Hematopoietic multipotent progenitor cell treated with erythropoietin and hydrocortisone succinate and interleukin-3 and kit ligand, for 15 days (in vitro differentiated cells): ENCODE data around the gene SYNE3.

Source experiments
- DNase-seq: peaks from one replicate; pipeline ENCODE4 v3.0.0-alpha.2; 2015; ENCODE audit warnings: low spot score

The SYNE3 gene

DNA sequence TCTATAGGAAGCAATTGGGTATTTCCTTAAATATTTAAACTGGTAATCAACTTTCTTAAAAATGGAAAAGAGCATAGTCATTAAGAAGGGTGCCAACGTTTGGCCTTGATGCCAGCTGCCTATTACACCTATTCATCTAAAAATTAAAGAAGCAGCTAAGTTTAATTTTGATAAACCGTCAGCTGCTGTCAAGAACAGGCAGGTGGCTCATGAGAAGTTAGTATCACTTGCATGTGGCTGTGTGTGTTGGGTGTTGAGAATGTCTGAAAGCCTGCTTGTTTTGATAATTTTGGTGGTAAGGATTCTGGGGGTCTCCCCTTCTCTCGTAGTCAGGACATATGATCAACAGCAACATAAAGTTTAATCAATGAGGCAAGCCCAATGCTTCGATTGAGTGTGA lies 24.9 kb upstream of the SYNE3 start:
- DNase-seq = peak; percentile 75

DNA sequence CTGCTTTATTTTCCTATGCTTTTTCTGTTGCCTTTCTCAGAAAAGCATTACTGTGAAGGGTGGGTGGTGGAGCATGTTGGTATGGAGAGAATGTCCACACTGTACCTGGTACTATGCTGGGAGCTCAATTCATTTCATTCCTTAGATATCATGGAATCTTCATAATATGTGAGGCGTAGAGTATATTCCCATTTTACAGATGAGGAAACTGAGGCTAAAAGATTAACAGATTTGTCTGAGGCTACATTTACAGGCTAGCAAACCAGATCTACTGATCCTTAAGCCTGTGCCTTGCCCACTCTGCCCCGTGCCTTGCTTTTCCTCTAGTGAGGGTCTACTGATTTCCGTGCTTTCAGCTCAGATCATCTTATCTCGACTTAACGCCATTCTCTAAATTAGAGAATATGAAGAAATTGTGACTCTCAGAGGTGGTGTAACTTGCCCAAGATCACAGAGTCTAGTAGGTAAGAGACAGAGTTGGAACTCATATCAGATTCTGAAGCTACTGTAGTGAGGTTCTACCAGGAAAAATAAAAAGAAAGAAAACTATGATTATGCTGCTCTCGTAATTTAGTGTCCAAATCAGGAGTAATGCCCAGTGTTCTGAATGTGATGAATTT lies 23.9 kb upstream of the SYNE3 start:
- DNase-seq = peak; percentile 45

DNA sequence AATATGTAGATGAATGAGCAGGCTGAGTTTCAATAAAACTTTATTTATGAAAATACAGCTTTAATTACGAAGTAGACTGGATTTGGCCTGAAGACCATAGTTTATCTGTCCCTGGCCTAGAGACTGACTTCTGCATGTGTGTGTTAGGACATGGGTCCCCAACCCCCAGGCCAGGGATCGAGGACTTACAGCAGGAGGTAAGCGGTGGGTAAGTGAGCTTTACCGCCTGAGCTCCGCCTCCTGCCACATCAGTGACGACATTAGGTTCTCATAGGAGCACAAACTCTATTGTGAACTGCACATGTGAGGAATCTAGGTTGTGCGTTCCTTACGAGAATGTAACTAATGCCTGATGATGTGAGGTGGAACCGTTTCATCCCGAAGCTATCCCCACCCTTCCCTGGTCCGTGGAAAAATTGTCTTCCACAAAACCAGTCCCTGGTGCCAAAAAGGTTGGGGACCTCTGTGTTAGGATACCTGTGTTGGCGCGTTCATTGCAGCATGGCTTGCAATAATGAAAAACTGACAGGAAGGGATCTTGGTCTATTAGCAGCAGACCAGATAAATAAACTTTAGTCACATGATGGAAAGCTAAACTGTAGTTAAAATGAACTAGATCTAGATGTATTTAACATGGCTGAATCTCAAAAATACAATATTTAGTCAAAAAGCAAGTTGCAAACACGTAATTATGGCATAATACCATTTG lies 22.5 kb upstream of the SYNE3 start:
- DNase-seq = no peak

DNA sequence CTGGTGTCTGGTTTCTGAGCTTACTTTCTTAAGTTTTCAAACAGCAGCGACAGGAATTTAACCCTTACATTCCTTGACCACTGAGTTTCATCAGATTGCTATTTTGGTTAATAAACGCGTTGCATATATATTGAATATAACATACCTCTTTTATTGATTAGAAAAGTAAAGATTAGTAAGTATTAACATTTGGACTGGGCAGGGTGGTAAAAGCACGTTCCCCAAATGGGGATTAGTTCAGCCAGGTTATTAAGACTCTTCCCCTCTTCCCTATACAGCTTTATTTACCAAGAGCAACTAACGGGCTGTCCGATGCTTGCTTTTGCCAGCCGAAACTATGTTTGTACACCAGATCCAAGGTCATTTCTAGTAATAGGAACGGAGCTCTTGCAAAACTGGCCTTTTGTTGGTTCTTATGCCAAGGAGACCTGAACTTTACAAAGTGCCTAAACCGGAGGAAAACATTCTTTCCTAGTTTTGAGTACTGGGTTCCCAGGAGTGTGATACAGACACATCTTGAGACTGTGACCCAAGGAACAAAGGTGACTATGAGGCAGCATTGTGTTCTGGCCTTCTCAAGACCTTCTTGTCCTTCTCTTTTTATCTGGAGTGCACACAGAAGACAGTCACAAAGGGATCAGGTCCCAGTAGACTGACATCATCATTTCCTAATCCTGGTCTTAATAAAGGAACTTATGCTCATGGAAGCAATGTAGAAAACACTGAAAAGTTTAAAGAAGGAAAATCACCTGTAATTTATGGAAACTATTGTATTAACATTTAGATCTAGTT lies 21.0 kb upstream of the SYNE3 start:
- peak; percentile 46 for DNase-seq

DNA sequence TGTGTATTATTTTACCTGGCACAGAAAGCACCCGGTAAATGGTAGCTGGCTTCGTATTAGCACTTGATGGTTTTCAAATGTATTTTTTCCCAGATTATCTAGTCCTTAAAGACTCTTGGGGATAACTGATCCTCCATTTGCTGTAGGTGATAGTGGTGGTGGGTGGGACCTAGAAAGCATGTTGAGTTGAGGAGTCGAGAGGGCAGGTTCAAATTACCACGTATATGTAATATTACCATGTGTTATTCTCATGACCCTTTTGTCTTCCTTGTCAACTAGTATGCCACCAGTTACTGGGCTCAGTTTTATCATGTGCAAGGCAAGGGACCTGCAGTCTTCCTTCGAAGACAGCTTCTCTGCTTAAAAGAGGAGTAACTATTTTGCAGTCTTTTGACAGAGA lies 20.2 kb upstream of the SYNE3 start:
- peak; percentile 67 for DNase-seq

DNA sequence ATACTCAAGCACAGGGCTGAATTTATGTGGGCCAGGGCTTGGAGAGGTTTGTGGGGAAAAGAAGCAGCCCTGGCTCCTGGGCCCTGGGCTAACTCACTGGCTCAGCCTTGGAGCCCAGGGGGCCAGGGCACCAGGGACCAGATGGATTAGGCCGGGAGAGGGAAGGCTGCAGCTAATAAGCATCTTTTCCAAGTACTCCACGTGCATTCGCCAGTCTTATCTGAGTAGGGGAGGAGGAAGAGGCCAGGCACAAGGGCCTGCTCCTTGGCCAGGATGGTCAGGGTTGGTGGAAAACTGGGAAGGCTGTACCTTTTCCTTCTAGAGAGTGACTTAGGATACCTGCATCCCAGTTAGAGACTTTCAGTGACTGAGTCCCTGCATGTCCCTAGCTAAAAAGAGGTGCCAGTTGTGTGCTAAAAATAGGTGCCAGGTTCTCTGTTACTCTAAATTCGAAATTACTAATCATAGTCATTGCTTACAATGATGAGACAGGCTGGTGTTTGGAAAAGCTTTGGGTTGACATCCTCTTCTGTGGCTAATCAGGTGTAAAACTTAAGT lies 19.7 kb upstream of the SYNE3 start:
- DNase-seq = peak; percentile 49

DNA sequence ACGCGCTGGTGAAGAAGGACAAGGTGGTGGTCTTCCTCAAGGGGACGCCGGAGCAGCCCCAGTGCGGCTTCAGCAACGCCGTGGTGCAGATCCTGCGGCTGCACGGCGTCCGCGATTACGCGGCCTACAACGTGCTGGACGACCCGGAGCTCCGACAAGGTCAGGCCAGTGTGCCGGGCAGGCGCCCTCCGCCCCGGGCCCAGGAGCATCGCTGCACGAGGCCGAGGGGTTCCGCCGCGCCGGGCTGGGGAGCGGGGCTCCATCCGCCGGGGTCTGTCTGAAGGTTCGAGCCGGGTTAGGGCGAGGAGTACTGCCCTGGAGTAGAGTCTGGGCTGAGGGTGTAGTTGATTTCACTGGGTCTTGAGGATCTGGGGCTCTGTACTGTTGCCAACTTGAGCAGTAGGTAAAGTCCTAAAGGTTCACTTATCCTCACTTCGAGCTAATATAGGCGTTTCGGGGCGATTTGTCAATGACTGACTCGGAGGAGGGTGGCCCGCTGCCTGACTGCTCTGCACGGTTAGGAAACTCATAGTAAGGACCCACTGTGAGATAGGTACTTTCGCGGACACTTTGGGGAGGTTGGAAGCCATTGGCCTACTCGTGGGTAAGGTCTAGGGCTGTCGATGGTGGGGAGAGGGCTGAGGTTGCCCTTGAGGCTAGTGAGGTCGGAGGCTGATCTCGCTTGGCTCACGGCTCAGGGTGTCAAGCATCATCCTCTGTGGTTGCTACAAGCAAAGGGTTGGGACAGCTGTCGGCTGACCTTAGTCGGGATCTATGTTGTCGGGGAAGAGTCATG lies 19.0 kb upstream of the SYNE3 start:
- DNase-seq = peak; percentile 49

DNA sequence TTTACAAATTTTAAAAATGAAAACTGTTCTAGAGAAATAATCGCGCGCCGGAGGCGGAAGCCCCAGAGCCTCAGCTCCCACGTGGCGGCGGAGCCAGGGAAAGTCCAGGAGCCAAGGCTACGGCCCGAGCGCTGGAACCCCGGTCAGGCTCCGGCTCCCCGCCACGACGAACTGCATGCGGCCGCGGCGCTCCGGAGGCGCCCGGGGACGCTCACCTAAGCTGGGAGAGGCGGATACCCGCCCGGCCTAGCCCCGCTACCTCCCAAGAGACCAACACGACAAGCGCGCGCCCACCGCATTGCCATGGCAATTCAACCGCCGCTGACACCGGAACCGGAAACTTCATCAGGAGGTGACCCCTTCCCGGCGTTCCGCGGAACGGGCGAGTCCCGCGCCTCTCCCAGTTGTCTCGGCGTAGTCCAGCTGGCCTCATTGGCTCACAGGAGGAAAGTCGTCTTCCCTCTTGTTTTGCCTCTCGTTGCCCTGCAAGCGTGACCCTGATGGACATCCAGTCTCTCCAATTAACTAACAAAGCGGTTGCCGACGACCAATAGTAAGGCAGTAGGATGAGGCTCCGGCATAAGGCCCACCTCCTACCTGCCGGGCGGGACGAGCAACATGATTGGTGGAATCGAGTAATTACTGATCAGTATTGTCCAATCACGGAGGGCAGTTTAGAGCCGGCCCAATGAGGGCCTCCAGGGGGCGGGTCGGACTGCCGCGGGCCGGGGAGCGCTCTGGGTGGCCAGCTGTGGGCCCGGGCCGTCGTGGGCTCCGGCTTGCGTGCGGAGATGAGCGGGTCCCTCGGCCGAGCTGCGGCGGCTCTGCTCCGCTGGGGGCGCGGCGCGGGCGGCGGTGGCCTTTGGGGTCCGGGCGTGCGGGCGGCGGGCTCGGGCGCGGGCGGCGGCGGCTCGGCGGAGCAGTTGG lies 18.1 kb upstream of the SYNE3 start, which contains the start of gene GLRX5:
Gene GLRX5, plus strand, starts transcription at position 752 of the 927 bp plus-strand sequence. Its CDS starts 40 bp downstream, at position 792.
- peak; percentile 99 for DNase-seq

DNA sequence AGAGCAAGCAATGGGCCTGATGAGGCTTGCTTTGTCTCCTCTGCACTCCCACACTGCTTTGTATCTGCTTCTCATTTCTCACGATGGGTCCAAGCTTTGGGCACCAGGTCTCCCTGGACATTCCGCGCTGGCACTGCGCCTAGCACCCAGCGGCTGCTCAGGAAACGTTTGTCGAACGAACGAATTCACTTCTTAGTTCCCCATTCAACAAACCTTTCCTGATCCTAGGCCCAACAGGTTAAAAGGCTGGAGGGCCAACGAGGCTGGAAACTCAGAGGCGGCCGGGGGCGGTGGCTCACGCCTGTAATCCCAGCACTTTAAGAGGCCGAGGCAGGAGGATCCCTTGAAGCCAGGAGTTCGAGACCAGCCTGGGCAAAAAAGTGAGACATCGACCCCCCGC lies 17.4 kb upstream of the SYNE3 start:
- peak; percentile 48 for DNase-seq

DNA sequence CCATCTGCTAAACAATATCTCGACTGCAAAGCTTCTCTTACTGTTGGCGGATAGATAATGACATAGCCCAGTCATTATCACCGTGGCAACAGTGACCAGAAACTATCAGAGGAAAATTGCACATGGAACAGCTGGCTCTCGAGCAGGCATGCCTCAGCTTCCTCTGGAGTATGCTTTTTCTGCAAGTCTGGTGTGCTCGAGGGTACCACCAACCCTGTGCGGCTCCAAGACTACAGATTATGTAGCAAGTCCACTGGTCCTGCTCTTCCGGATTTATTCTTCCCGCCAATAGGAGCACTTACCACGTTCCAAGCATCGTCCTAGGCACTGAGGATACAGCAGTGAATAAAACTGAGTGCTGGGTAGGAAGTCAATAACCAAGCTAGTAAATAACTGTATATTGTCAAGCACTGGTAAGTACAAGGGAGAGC lies 17.0 kb upstream of the SYNE3 start:
- DNase-seq = peak; percentile 84

DNA sequence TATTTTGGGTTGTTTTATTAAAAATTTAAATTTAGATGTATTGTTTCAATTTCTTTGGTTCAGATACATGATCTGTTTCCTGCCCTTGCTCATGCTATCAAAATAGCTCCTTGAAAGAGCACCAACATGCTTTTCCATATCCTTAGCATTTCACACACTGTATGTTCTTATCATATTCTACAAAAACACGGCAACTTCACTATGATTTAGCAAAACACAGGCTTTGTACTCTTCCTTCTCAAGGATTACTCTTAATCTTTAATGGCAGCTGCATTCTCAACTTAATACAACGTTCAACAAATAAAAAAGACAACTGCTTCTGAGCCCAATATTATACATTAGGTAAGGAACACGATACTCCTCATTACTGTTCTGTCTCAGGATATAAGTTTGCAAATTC lies 15.5 kb upstream of the SYNE3 start:
- DNase-seq = peak; percentile 73

DNA sequence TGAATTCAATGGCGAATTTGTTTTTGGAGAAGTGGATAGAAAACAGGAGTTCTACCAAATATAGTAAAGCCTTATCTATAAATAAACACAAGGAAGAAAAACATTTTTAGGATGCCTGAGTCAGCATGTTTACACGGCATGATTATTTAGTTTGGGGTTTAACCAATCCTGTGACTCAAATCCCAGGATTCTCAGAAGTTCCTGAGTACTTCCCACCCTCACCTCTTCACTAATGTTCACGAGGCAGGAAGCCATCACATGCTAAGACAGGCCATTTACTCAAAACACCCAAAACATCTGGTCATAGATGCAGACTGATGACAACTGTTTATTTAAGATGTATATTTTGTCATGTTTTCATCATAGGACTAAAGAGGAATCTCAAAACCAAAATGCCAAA lies 15.0 kb upstream of the SYNE3 start:
- peak; percentile 79 for DNase-seq

DNA sequence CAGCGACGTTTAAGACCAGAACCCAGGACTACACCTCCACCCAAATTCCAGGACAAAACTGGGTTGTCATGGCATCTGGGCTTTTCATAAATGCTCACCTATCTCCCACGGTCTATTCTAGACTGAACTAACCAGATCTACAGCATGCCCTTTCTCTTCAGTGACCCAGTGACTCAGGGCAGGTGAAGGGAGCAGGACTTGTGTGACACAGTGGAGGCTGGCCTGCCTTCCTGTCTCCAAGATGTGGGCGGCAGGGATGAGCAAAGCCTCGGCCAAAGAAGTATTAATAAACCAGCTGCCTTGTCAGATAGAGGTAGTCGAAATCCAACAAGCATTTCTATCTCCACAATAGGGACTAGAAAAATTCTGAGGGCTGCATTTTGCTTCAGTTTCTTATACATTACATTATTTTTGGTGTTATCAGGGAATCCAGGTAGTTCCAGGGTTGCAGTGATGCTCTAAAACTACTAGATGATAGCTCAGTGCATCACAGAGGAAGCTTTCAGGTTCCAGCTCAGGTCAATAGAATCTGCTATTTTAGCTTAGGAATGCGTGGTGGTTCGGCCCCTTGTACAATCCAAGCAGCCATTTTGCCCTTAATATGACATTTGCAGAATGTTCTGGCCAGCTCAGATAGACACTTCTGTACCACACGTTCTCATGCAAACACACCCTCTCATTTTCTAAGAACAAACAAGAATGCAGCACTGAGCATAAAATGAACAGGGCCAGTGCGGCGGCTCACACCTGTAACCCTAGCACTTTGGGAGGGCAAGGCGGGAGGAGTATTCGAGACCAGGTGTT lies 14.2 kb upstream of the SYNE3 start:
- peak; percentile 57 for DNase-seq

DNA sequence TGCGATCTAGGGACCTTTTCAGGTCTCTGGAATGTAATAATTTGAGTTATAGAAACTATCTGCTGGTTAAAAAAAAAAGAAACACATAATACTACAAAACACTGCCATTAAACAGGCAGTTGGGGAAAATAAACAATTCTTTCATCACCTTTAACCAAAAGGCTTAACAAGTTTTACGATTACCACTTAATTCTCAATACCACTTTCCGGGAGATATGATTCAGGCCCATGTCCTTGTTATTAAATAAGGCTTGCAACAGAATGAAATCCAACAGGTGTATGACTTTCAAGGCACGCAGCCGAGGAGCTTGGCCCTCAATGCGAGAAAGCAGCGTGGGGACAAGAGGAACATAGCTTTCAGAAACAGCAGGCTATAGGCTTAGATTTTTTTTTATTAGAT lies 12.8 kb upstream of the SYNE3 start:
- DNase-seq = no peak

DNA sequence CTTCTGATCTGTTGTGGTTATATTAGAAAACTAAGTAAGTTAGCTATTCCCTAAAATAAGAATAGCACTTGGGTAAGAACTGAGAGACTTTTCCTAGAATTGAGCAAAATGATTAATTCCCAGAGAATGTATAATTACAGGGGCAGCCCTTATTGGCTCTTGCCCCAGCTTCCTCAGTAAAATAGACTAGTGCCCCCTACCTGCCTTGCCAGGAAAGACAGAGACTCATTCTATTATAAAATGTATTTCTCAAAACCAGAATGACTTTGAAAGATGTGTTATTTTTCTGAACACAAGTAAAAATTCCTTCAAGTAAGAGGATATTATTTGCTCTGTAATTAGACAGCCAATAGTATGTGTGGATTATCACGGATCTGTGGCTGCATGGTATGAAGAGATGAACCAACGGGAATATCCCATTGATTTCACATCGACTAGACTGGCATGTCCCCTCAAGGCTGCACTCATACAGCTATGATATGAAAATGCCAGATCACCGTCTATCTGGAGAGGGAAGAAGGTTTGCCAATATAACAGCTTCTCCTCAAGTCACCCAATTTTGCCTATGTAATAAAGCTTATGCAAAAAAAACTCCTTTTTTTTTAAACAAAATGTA lies 11.0 kb upstream of the SYNE3 start:
- DNase-seq = peak; percentile 86

DNA sequence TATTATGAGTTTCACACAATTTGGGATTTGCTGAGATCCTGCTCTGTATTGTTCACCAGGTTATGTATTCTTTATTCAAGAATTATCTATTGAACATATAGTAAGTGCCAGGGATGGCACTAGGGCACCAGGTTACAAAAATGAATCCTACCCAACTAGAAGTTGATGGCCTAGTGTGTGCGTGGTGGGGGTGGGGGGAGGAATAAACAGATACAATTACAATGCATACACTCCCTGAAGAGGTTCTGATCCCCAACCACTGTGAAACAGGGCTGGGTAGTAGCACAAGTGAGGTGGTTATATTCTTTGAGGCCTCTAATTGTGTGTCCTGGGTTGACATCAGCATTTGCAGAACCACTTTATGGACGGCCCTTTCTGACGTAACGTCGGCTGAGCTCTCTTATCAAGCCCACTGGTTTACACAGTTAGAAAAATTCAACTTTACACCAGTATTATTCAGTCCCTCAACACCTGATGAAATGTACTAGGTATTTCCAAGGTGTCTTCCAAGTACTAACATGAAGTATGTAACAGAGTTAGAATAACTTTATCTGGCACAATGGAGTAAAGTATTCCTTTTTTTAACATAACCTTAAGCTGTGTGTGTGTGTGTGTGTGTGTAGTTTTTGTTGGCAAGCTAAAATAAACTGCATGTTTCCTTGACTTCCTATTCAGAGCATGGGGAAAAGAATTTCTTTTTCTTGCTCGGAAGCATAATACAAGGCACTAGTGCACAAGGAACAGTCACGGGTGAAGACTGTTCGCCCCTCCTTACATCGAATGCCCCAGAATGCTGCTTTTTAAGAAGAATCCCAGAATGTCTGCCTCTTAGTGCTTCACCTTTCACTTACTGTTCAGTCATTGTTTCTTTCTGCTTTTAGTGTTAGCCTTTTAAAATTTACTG lies 10.3 kb upstream of the SYNE3 start:
- DNase-seq = peak; percentile 76

DNA sequence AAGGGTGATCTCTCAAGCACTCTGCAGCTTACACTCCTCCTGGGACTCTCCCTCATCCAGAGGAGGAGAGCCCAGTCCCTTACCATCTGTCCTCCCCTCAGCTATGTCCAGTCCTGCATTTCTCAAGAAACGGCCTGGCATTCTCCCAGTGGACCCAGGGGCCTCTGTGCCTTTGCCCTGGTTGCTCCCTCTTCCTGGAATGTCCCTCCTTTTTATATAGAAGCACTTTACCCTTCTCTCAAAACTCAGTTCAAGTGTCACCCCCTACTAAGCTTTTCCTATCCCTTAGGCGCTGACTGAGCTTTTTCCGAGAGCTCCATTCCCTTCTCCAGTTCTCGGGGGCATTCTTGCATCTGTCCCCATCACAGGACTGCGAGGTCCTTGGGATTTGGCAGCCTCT lies 9.5 kb upstream of the SYNE3 start:
- no peak for DNase-seq
